Mucosa of stomach (tissue), 1 donor: Measurements from ENCODE around the gene ZNF77.
"Not testable (repeated sequence)": the region's sequence is repeated elsewhere in the genome, so short reads cannot be mapped to it uniquely, and the experiment has no call there.

Source experiments
- H3K27me3 ChIP-seq: one replicate; pipeline ENCODE4 v1.7.0; 2013; ENCODE audit warnings: mild to moderate bottlenecking, low read length; ENCODE audit not compliant: control insufficient read depth, insufficient read depth
- H3K36me3 ChIP-seq: one replicate; pipeline ENCODE4 v1.7.0; 2013; ENCODE audit warnings: low read length; ENCODE audit not compliant: control insufficient read depth, insufficient read depth
- H3K4me1 ChIP-seq: one replicate; pipeline ENCODE4 v1.7.0; 2013; ENCODE audit warnings: mild to moderate bottlenecking, low read length; ENCODE audit not compliant: control insufficient read depth, insufficient read depth
- H3K4me3 ChIP-seq: one replicate; pipeline ENCODE4 v1.7.0; 2013; ENCODE audit warnings: low read length
- H3K9ac ChIP-seq: one replicate; pipeline ENCODE4 v1.7.0; 2013; ENCODE audit warnings: mild to moderate bottlenecking, low read length, moderate library complexity
- H3K9me3 ChIP-seq: one replicate; pipeline ENCODE4 v1.7.0; 2013; ENCODE audit warnings: mild to moderate bottlenecking, low read length, moderate library complexity; ENCODE audit not compliant: control insufficient read depth
- donor health status: Pancreatic carcinoma.

ZNF77 gene

GRCh38 chr19:2933490-2933910, 11.3 kb downstream of the ZNF77 start:
- Histone ChIP-seq H3K36me3 (peaks cover 21% of the 10 kb centered on the region), H3K9me3 (peaks cover 18% of the 10 kb centered on the region), H3K4me1 (no peaks in the 10 kb centered on the region), H3K27me3 (no peaks in the 10 kb centered on the region), H3K4me3 (peak overlapping the region; percentile 6), H3K9ac (no peak overlapping the region)

GRCh38 chr19:2927032-2927430, 17.7 kb downstream of the ZNF77 start:
- H3K36me3 ChIP-seq, result no peaks in the 10 kb centered on the region
- H3K4me3 ChIP-seq, result no peak overlapping the region
- H3K9ac ChIP-seq, result no peak overlapping the region
- H3K4me1 ChIP-seq, result no peaks in the 10 kb centered on the region
- no peaks in the 10 kb centered on the region for H3K27me3 ChIP-seq
- H3K9me3 ChIP-seq, result no peaks in the 10 kb centered on the region

GRCh38 chr19:2926341-2927031, 18.3 kb downstream of the ZNF77 start:
- H3K27me3 ChIP-seq, result no peaks in the 10 kb centered on the region
- H3K9ac ChIP-seq, result no peak overlapping the region
- H3K36me3 ChIP-seq, result no peaks in the 10 kb centered on the region
- H3K4me3 ChIP-seq, result no peak overlapping the region
- H3K9me3 ChIP-seq, result no peaks in the 10 kb centered on the region
- H3K4me1 ChIP-seq, result no peaks in the 10 kb centered on the region

- H3K4me1 ChIP-seq, result no peaks in the 10 kb centered on the region
- no peaks in the 10 kb centered on the region for H3K27me3 ChIP-seq
- H3K4me3 ChIP-seq, result no peak overlapping the region
- no peak overlapping the region for H3K9ac ChIP-seq
- H3K36me3 ChIP-seq, result no peaks in the 10 kb centered on the region
- no peaks in the 10 kb centered on the region for H3K9me3 ChIP-seq
Measured at GRCh38 chr19:2923510-2923909, 21.3 kb downstream of the ZNF77 start.

- peaks cover under 1% of the 10 kb centered on the region for H3K36me3 ChIP-seq
- no peak overlapping the region for H3K4me3 ChIP-seq
- no peak overlapping the region for H3K9ac ChIP-seq
- no peaks in the 10 kb centered on the region for H3K27me3 ChIP-seq
- H3K4me1 ChIP-seq, result no peaks in the 10 kb centered on the region
- no peaks in the 10 kb centered on the region for H3K9me3 ChIP-seq
Measured at GRCh38 chr19:2922987-2923386, 21.8 kb downstream of the ZNF77 start.

GRCh38 chr19:2917275-2918184, 27.2 kb downstream of the ZNF77 start:
- Histone ChIP-seq H3K4me3 (no peak overlapping the region), H3K36me3 (peaks cover 13% of the 10 kb centered on the region), H3K9ac (no peak overlapping the region), H3K4me1 (no peaks in the 10 kb centered on the region), H3K27me3 (no peaks in the 10 kb centered on the region), H3K9me3 (no peaks in the 10 kb centered on the region)

GRCh38 chr19:2912306-2912705, 32.5 kb downstream of the ZNF77 start:
- H3K9ac ChIP-seq, result no peak overlapping the region
- peaks cover 5% of the 10 kb centered on the region for H3K4me1 ChIP-seq
- peaks cover 7% of the 10 kb centered on the region for H3K36me3 ChIP-seq
- H3K4me3 ChIP-seq, result no peak overlapping the region
- no peaks in the 10 kb centered on the region for H3K27me3 ChIP-seq
- H3K9me3 ChIP-seq, result no peaks in the 10 kb centered on the region

- no peak overlapping the region for H3K9ac ChIP-seq
- H3K27me3 ChIP-seq, result no peaks in the 10 kb centered on the region
- H3K9me3 ChIP-seq, result no peaks in the 10 kb centered on the region
- no peaks in the 10 kb centered on the region for H3K36me3 ChIP-seq
- no peak overlapping the region for H3K4me3 ChIP-seq
- peaks cover 25% of the 10 kb centered on the region for H3K4me1 ChIP-seq
Measured at GRCh38 chr19:2906631-2907195, 38.1 kb downstream of the ZNF77 start.

- Histone ChIP-seq H3K4me3 (no peak overlapping the region), H3K9me3 (no peaks in the 10 kb centered on the region), H3K9ac (no peak overlapping the region), H3K27me3 (no peaks in the 10 kb centered on the region), H3K36me3 (no peaks in the 10 kb centered on the region), H3K4me1 (peaks cover 26% of the 10 kb centered on the region)
Measured at GRCh38 chr19:2905918-2906519, 38.8 kb downstream of the ZNF77 start.

GRCh38 chr19:2903326-2903725, 41.4 kb downstream of the ZNF77 start:
- not testable (repeated sequence) for H3K27me3 ChIP-seq, H3K9me3 ChIP-seq, H3K36me3 ChIP-seq

GRCh38 chr19:2902590-2903218, 42.1 kb downstream of the ZNF77 start:
- no peak overlapping the region for H3K4me3 ChIP-seq
- no peak overlapping the region for H3K9ac ChIP-seq
- no peaks in the 10 kb centered on the region for H3K36me3 ChIP-seq
- H3K4me1 ChIP-seq, result peaks cover 21% of the 10 kb centered on the region
- no peaks in the 10 kb centered on the region for H3K9me3 ChIP-seq
- H3K27me3 ChIP-seq, result no peaks in the 10 kb centered on the region

More at GRCh38 chr19:2903326-2903725, 41.4 kb downstream of the ZNF77 start:
- not testable (repeated sequence) for H3K9ac ChIP-seq, H3K4me3 ChIP-seq
- H3K4me1 ChIP-seq, result peaks cover 21% of the 10 kb centered on the region
